Testis (tissue), 2 donors: Measurements from ENCODE around the gene PSMG1.

Experiments used
- CTCF ChIP-seq, 3 experiments: fragments of 450-650 bp in 2 of 3; fragments of 200-600 bp in 1 of 3; sonication (generic) in 1 of 3; IDR thresholded peaks; one replicate each; pipeline ENCODE4 v1.5.1; 2016 to 2019; ENCODE audit warnings: antibody characterized with exemption in 3 of 3, mild to moderate bottlenecking in 2 of 3, moderate library complexity in 1 of 3
- POLR2A ChIP-seq: fragments of 450-650 bp; IDR thresholded peaks from one replicate; pipeline ENCODE4 v1.6.1; 2017; ENCODE audit warnings: antibody characterized with exemption, mild to moderate bottlenecking, moderate library complexity

GRCh38 chr21:39221282-39221996 is 38.2 kb upstream of the PSMG1 start:
- TF ChIP-seq POLR2A, result no peak
- TF ChIP-seq CTCF (IDR thresholded peaks at IDR 0.05), result no peak
